ENCODE data around the gene PRKCE.
A peak's percentile ranks its signal among the peaks of the same experiment; 100 is the strongest.

Gene PRKCE

GRCh38 chr2:45610281-45611019 lies 41.0 kb upstream of the PRKCE start:
- peaks cover under 1% of the 10 kb centered on the region for H3K36me3 ChIP-seq
- peak; percentile 55 for DNase-seq
- peak overlapping the region; percentile 94 for H3K4me3 ChIP-seq (ENCODE audit: low read depth, low read length)
- no peaks in the 10 kb centered on the region for H3K27me3 ChIP-seq
- H3K4me1 ChIP-seq: peaks cover 5% of the 10 kb centered on the region
- H3K9me3 ChIP-seq: no peaks in the 10 kb centered on the region
- TF ChIP-seq, protein P1, sequence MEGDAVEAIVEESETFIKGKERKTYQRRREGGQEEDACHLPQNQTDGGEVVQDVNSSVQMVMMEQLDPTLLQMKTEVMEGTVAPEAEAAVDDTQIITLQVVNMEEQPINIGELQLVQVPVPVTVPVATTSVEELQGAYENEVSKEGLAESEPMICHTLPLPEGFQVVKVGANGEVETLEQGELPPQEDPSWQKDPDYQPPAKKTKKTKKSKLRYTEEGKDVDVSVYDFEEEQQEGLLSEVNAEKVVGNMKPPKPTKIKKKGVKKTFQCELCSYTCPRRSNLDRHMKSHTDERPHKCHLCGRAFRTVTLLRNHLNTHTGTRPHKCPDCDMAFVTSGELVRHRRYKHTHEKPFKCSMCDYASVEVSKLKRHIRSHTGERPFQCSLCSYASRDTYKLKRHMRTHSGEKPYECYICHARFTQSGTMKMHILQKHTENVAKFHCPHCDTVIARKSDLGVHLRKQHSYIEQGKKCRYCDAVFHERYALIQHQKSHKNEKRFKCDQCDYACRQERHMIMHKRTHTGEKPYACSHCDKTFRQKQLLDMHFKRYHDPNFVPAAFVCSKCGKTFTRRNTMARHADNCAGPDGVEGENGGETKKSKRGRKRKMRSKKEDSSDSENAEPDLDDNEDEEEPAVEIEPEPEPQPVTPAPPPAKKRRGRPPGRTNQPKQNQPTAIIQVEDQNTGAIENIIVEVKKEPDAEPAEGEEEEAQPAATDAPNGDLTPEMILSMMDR (IDR thresholded peaks at IDR 0.05; ENCODE audit: low read depth, low read length): peak; percentile 48

DNA sequence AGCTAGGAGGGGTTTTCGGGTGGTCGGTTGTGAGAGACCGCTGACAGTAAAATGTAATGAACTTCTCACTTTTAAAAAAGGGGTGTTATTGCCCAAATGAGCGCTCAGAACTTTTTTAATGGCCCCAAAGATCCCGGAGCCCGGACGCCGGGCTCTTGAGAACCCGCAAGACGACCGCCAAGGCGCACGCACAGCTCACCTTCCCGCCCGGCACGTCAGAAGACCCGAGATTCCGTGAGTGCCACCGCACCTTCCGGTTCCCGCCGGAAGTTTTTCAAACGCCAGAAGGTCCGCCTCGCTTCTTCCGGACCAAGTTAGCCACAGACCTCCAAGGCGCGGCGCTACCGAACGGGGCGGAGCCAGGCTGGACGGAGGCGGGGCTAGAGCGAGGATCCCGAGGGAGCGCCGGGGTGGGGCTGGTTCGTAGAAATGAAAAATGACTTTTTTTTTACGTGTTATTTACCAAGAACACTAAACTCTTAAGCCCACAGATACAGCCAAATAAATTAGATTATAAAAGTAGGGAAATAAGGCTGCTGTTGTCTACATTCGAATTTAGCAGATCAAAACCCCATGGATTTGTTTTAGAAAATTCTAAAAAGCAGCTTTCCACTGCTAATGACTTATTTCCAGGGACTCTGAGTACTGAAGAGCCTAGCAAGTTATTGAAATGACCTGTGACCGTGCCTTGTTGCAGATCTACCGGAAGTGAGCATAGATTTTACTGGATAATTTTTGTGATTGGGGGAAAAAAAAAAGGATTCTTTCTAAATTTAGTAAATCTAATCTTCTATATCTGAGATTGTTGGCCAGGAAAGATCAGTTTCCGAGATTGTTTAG lies 40.2 kb upstream of the PRKCE start, which contains the start of gene SRBD1:
SRBD1 (minus strand) TSS at position 248 of the 840 bp plus-strand sequence. CDS start 5,826 bp downstream, outside the sequence.
- Histone ChIP-seq H3K27me3 (no peaks in the 10 kb centered on the region), H3K4me1 (peaks cover 5% of the 10 kb centered on the region), H3K36me3 (no peaks in the 10 kb centered on the region), H3K9me3 (no peaks in the 10 kb centered on the region), H3K4me3 (ENCODE audit: low read depth, low read length) (peak within 1 kb of the TSS; percentile 94)
- DNase-seq: peak; percentile 96
- TF ChIP-seq, protein P1 (IDR thresholded peaks at IDR 0.05; ENCODE audit: low read depth, low read length): no peak

GRCh38 chr2:45612285-45612684 lies 39.2 kb upstream of the PRKCE start:
- no peak for DNase-seq
- H3K27me3 ChIP-seq: no peaks in the 10 kb centered on the region
- TF ChIP-seq, protein P1 (IDR thresholded peaks at IDR 0.05; ENCODE audit: low read depth, low read length): no peak
- no peaks in the 10 kb centered on the region for H3K9me3 ChIP-seq
- H3K36me3 ChIP-seq: no peaks in the 10 kb centered on the region
- H3K4me1 ChIP-seq: peaks cover 5% of the 10 kb centered on the region
- no peak overlapping the region for H3K4me3 ChIP-seq (ENCODE audit: low read depth, low read length)

GRCh38 chr2:45612731-45613130 lies 38.7 kb upstream of the PRKCE start:
- Histone ChIP-seq H3K4me1 (peaks cover 5% of the 10 kb centered on the region), H3K9me3 (no peaks in the 10 kb centered on the region), H3K27me3 (no peaks in the 10 kb centered on the region), H3K36me3 (no peaks in the 10 kb centered on the region), H3K4me3 (ENCODE audit: low read depth, low read length) (no peak overlapping the region)
- TF ChIP-seq, protein P1 (IDR thresholded peaks at IDR 0.05; ENCODE audit: low read depth, low read length): no peak
- no peak for DNase-seq

- no peaks in the 10 kb centered on the region for H3K27me3 ChIP-seq
- no peak for DNase-seq
- no peaks in the 10 kb centered on the region for H3K36me3 ChIP-seq
- H3K4me3 ChIP-seq (ENCODE audit: low read depth, low read length): no peak overlapping the region
- H3K9me3 ChIP-seq: no peaks in the 10 kb centered on the region
- TF ChIP-seq, protein P1 (IDR thresholded peaks at IDR 0.05; ENCODE audit: low read depth, low read length): no peak
- H3K4me1 ChIP-seq: peaks cover 5% of the 10 kb centered on the region
Measured at GRCh38 chr2:45614330-45614729, 37.1 kb upstream of the PRKCE start.

All from BE2C (cell line).